K562 (cell line): Measurements from ENCODE around the gene FBXW11. TPM values are rescaled to one million over a fixed set of nuclear protein-coding genes. Genes with fewer than 3 reads are reported as not detected.
A peak's percentile ranks its signal among the peaks of the same experiment; 100 is the strongest.

ENCODE experiments used
- ARID1B ChIP-seq: fragments of 450-650 bp; IDR thresholded peaks from 2 replicates; pipeline ENCODE4 v1.6.1; 2016; ENCODE audit warnings: antibody characterized with exemption, mild to moderate bottlenecking, inconsistent platforms
- DMBX1 ChIP-seq: fragments of 250-450 bp; sonication (Bioruptor Pico); IDR thresholded peaks from 2 replicates; pipeline ENCODE4 v1.8.0; 2022; ENCODE audit warnings: inconsistent platforms, mild to moderate bottlenecking, moderate library complexity, borderline replicate concordance
- FOXK2 ChIP-seq, 2 experiments: fragments of 450-650 bp; IDR thresholded peaks in 1 of 2; conservative IDR thresholded peaks in 1 of 2; 2 replicates each; pipeline ENCODE4 v1.6.1; 2016; ENCODE audit warnings: low read depth in 2 of 2, mild to moderate bottlenecking in 1 of 2
- NFIC ChIP-seq: fragments of 450-650 bp; IDR thresholded peaks from 2 replicates; pipeline ENCODE4 v1.6.1; 2017; ENCODE audit warnings: mild to moderate bottlenecking, inconsistent platforms
- NFRKB ChIP-seq: fragments of 450-650 bp; IDR thresholded peaks from 2 replicates; pipeline ENCODE4 v1.6.1; 2016; ENCODE audit warnings: low read depth
- RAD51 ChIP-seq: fragments of 450-650 bp; IDR thresholded peaks from 2 replicates; pipeline ENCODE4 v1.7.1; 2016; ENCODE audit warnings: low read depth, mild to moderate bottlenecking, borderline replicate concordance
- SMC3 ChIP-seq: conservative IDR thresholded peaks from 2 replicates; pipeline ENCODE4 v1.6.1; 2011; ENCODE audit warnings: low read depth, low read length, improper control_type of control experiment; ENCODE audit not compliant: insufficient read depth
- SNRNP70 ChIP-seq: fragments of 200-400 bp; formaldehyde crosslinking; optimal IDR thresholded peaks from 2 replicates; pipeline ENCODE3; 2017; ENCODE audit warnings: low read depth, low read length
- polyA plus RNA-seq, 8 experiments: library from polyadenylated mRNA; depleted of rRNA in 4 of 8; stranded (reverse) in 5 of 8; unstranded in 3 of 8; fragments of >200 nt; fragmentation: Nextera tagmentation in 2 of 8; fragmentation: Illumina TruSeq in 1 of 8; extraction: Ambion mirVana in 2 of 8; extraction: Trizol in 1 of 8; gene quantifications; 2 replicates each; pipeline versions ENCODE4 v1.2.1 to v1.2.3, GENCODE V29; 2011 to 2014; ENCODE audit warnings: inconsistent platforms in 1 of 8, missing spikeins in 1 of 8
- total RNA-seq, 7 experiments: library from RNA; depleted of rRNA in 6 of 7; stranded (reverse); fragments of >200 nt in 6 of 7; fragmentation: Illumina TruSeq in 2 of 7; extraction: Trizol in 2 of 7; gene quantifications; 2 replicates each; pipeline versions ENCODE4 v1.2.1 to v1.2.3, GENCODE V29; 2011 to 2021; ENCODE audit warnings: low replicate concordance in 1 of 7
- TF ChIP-seq, protein P1 (sequence below): fragments of 450-650 bp; IDR thresholded peaks from 2 replicates; pipeline ENCODE4 v1.6.1; 2016; ENCODE audit warnings: mild to moderate bottlenecking, moderate library complexity

The FBXW11 gene
- total and polyA plus RNA-seq, 9 of the 15 experiments (the other 6 are each of a cell fraction or from before 2014, with no cell fraction given) = 3.0 to 28.6 (median 23.6) TPM

DNA sequence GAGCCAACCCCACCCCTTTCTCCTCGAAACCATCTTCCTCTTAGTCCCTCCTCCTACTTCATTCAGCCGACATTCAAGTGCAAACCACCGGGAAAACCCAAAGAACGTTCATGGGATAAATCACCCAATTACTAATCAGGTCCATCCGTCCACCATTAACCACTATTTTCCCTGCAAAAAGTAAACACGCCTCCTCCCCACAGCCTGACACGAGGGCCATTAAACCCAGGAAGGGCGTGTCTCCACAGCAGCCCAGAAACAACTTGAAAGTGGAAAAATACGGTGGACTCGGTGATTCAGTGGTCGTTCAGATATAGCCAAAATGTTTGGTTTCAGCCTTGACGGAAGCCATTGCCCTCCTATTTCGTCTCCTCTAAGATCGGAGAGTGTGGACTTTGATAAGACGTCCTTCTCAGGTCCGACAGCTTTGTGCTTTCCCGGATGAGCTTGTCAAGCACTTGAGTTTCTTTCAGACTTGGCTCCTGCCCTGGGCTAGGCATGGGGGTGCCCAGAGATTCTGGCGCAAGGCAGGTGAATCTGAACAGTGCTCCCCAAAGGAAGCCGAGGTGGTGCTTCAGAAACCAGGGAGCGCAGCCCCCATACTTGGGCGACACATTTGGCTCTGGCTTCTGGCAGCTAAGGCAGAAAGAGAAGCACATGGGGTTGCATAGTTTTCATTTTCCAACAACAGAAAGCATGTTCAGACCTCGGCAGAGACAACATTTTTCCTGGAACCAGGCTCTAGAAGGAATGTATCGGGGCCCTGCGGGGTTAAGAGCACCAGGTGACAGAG, 164.3 kb downstream of the FBXW11 start (continued):
- TF ChIP-seq, protein P1, sequence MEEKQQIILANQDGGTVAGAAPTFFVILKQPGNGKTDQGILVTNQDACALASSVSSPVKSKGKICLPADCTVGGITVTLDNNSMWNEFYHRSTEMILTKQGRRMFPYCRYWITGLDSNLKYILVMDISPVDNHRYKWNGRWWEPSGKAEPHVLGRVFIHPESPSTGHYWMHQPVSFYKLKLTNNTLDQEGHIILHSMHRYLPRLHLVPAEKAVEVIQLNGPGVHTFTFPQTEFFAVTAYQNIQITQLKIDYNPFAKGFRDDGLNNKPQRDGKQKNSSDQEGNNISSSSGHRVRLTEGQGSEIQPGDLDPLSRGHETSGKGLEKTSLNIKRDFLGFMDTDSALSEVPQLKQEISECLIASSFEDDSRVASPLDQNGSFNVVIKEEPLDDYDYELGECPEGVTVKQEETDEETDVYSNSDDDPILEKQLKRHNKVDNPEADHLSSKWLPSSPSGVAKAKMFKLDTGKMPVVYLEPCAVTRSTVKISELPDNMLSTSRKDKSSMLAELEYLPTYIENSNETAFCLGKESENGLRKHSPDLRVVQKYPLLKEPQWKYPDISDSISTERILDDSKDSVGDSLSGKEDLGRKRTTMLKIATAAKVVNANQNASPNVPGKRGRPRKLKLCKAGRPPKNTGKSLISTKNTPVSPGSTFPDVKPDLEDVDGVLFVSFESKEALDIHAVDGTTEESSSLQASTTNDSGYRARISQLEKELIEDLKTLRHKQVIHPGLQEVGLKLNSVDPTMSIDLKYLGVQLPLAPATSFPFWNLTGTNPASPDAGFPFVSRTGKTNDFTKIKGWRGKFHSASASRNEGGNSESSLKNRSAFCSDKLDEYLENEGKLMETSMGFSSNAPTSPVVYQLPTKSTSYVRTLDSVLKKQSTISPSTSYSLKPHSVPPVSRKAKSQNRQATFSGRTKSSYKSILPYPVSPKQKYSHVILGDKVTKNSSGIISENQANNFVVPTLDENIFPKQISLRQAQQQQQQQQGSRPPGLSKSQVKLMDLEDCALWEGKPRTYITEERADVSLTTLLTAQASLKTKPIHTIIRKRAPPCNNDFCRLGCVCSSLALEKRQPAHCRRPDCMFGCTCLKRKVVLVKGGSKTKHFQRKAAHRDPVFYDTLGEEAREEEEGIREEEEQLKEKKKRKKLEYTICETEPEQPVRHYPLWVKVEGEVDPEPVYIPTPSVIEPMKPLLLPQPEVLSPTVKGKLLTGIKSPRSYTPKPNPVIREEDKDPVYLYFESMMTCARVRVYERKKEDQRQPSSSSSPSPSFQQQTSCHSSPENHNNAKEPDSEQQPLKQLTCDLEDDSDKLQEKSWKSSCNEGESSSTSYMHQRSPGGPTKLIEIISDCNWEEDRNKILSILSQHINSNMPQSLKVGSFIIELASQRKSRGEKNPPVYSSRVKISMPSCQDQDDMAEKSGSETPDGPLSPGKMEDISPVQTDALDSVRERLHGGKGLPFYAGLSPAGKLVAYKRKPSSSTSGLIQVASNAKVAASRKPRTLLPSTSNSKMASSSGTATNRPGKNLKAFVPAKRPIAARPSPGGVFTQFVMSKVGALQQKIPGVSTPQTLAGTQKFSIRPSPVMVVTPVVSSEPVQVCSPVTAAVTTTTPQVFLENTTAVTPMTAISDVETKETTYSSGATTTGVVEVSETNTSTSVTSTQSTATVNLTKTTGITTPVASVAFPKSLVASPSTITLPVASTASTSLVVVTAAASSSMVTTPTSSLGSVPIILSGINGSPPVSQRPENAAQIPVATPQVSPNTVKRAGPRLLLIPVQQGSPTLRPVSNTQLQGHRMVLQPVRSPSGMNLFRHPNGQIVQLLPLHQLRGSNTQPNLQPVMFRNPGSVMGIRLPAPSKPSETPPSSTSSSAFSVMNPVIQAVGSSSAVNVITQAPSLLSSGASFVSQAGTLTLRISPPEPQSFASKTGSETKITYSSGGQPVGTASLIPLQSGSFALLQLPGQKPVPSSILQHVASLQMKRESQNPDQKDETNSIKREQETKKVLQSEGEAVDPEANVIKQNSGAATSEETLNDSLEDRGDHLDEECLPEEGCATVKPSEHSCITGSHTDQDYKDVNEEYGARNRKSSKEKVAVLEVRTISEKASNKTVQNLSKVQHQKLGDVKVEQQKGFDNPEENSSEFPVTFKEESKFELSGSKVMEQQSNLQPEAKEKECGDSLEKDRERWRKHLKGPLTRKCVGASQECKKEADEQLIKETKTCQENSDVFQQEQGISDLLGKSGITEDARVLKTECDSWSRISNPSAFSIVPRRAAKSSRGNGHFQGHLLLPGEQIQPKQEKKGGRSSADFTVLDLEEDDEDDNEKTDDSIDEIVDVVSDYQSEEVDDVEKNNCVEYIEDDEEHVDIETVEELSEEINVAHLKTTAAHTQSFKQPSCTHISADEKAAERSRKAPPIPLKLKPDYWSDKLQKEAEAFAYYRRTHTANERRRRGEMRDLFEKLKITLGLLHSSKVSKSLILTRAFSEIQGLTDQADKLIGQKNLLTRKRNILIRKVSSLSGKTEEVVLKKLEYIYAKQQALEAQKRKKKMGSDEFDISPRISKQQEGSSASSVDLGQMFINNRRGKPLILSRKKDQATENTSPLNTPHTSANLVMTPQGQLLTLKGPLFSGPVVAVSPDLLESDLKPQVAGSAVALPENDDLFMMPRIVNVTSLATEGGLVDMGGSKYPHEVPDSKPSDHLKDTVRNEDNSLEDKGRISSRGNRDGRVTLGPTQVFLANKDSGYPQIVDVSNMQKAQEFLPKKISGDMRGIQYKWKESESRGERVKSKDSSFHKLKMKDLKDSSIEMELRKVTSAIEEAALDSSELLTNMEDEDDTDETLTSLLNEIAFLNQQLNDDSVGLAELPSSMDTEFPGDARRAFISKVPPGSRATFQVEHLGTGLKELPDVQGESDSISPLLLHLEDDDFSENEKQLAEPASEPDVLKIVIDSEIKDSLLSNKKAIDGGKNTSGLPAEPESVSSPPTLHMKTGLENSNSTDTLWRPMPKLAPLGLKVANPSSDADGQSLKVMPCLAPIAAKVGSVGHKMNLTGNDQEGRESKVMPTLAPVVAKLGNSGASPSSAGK = peak; percentile 44
- peak; percentile 63 to 80 for TF ChIP-seq FOXK2 (conservative IDR thresholded peaks at IDR 0.05 in 1 of 2, IDR thresholded peaks at IDR 0.05 in 1 of 2; ENCODE audit: low read depth in 2 of 2)
- no peak for TF ChIP-seq NFIC
- no peak for TF ChIP-seq NFRKB
- TF ChIP-seq DMBX1 (CRISPR knock-in tag) = no peak
- TF ChIP-seq SNRNP70 = no peak
- peak; percentile 29 for TF ChIP-seq ARID1B
- TF ChIP-seq SMC3 = no peak
- no peak for TF ChIP-seq RAD51
